ENCODE data around the gene KLHL6.

KLHL6 gene

DNA sequence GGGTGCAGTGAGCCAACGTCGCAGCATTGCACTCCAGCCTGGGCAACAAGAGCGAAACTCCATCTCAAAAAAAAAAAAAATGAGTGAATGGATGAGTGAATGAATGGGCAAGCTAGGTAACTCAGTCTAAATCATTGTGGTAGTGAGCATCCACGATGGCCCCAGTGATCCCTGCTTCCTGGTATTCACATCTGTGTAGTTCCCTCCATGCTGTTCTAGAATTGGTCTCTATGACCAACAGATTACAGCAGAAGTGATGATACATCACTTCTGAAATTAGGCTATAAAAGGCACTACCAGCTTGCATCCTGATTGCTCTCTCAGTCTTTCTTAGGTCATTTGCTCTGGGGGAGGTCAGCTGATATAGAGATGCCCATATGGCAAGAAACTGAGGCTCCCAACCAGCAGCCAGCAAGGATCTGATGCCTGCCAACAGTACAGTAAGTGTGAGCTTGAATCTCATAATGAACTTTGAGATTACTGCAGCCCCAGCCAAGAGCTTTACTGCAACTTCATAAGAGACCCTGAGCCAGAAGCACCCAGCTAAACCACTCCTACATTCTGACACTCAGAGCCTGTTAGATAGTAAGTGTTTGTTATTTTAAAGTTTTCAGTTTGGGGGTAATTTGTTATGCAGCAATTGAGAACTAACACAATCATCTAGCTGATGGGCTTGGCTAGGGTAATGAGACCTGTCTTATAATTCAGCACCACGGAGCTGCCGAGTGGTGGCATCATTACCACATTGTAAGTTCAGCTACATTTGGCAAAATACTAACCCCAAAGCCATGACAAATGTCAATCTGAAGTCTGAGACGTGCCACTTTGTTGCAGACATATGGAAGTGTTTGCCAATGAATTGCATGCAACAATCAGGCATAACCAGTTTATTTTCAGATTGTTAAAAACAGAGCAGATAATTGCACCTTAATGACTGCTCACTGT lies 53.0 kb downstream of the KLHL6 start:
- no peak for DNase-seq (ENCODE audit: low read depth)

DNA sequence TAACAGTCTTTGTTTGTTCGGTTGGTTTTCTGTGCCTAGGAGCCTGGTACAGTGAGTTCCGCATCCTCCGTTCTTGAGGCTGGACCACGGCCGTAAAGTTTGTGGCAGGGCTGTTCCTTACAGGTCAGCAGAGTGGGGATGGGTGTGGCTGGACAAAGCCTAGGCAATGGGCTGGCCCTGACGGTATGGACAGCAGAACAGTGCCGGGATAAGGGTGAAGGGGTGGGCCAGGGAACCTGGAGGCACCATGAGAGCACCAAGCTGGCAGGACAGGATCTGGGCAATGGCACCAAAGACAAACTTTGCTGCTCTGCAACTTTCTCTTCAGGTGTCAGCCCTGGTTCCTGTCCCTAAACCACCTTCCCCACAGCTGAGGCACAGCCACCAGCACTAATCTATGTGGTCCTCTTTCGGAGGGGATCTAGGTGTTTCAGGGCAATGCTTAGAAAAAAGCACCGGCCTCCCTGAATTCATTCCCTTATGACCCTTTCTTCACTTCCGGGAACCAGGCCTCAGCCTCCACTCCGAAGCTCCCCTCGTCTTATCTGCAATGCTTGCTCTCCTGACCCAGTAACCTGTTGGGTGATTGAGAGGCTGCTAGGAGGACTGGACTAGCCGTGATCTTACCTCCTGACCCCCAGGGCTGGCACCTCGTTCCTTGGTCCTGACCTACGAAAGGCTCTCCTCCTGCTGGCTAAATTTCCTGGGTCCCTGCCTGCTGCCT lies 54.4 kb downstream of the KLHL6 start:
- DNase-seq (ENCODE audit: low read depth), result no peak

DNA sequence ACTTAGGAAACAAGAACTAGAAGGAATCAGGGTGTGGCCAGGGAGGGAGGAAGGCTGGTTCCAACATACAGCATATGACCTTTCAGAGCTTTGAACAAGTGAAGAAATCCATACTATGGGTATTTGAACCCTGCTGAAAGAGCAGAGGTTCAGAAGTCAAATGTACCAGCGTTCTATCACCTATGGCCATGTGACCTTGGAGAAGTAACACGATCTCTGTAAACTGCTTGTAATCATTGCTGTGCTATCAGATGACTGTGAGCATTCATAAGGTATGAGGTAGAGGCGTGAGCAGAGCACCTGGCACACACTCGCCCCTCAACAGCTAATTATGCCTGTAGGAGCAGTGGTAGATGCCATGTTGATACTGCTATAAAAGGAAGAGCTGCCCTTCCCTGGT lies 55.2 kb downstream of the KLHL6 start:
- DNase-seq (ENCODE audit: low read depth), result no peak

DNA sequence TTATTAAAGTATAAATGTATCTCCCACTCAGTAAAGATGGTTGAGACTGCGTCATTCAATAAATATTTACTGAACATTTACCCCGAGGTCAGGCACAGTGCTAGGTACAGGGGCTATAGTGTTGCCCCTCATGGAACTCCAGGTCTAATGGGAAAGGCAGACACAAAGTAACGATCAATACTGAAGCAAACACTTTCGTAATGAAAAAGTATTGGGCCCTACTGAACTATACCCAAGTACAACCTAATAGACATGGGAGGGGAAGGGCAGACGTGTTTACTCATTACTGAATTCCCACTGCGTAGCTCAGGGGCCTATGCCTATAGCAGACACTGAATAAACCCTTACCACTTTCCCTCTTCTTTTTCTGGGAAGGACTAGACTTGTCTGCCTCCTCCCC lies 56.9 kb downstream of the KLHL6 start:
- DNase-seq (ENCODE audit: low read depth), result no peak

DNA sequence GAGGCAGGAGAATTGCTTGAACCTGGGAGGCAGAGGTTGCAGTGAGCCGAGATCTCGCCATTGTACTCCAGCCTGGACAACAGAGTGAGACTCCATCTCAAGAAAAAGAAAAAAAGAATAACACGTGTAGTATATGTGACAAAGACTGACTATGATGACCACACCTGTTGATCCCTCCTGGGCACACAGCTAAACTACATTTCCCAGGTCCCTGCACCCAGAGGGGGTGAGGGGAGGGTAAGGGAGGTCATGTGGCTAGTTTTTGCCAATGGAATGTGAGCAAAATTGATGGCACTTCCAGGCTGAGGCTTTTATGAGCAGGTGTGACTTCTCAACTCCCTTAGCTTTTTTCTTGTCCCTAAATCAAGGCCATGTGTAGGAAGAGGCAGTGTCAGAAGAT lies 58.2 kb downstream of the KLHL6 start:
- no peak for DNase-seq (ENCODE audit: low read depth)

DNA sequence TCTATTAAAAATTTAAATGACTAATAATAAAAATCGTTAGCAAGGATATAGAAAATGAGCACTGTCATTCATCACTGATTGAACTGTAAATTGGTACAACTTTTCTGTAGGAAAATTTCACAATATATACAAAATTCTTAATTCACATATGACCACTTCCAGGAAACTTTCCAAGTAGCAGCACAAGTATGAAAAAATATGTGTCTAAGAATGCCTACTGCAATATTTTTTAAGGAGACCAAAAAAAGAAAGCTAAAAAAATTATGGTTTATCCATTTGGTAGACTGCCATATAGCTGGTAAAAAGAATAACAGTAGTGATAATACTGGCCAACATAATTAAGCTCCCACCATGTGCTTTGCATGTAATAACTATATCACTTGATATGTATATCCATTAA lies 59.2 kb downstream of the KLHL6 start:
- DNase-seq (ENCODE audit: low read depth), result no peak

DNA sequence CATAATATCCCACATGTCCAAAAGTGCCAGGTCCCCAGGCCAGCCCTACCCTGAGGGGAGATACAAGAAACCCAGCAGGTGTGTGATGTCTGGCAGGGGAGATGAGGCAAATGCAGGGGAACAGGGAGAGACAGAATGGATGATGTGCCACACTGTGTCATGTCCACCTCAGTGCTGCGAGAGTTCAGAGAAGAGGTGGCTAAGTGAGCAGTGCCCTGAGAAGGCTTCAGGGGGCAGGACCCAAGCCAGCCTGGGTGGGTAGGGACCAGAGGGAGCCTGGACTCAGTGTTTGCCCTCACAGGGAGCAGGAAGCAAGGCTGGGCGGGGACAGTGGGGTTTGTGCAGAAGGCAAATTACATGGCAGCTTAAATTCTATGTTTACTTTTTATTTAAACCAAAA lies 61.2 kb downstream of the KLHL6 start:
- no peak for DNase-seq (ENCODE audit: low read depth)

DNA sequence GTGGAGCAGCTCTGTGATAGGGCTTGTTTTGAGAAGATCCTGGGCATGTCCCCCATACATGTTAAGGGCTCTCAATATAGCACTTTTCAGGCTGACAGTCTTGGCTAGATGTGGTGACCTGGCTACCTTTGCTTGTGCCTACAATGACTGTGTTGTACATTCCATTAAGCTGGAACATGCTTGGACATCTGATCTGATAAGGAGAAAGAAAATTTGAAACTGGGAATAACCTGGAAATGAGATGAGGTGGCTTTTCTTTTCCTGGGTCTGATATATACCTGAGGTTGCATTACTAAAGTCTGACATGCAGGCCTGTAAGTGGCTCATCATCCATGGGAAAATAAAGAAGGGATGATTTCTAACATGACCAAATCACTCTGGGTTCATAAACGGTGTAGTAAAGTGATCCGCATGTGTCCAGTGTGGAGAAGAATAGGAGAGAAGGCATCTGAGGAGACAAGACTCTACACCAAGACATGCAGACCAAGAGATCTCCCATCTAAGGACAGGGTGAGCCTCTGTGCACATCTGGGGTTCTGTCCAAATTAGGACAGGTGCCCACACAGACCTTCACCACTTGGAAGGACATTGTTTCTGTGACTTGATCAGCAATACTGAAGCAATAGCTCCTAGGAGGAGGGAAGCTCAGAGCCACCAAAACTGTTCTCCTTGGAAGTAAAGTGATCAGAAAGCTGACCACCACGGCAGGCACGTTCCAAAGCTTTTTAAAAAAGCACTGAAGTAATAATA lies 62.0 kb downstream of the KLHL6 start:
- no peak for DNase-seq (ENCODE audit: low read depth)

DNA sequence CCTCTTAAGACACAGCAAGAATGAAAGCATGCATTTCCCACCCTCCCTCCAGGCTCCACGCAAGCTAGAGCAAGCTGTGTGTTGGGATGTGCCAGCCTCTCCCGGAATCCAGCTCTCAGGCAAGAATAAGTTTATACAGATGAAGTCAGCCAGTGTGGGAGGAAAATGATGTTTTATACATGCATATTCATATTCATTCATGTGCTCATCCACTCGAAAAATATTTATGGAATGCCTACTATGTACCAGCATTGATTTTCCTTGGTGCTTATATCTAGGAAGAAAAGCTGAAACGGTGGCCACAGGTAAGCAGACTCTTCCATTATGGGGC lies 62.7 kb downstream of the KLHL6 start:
- DNase-seq (ENCODE audit: low read depth), result no peak

DNA sequence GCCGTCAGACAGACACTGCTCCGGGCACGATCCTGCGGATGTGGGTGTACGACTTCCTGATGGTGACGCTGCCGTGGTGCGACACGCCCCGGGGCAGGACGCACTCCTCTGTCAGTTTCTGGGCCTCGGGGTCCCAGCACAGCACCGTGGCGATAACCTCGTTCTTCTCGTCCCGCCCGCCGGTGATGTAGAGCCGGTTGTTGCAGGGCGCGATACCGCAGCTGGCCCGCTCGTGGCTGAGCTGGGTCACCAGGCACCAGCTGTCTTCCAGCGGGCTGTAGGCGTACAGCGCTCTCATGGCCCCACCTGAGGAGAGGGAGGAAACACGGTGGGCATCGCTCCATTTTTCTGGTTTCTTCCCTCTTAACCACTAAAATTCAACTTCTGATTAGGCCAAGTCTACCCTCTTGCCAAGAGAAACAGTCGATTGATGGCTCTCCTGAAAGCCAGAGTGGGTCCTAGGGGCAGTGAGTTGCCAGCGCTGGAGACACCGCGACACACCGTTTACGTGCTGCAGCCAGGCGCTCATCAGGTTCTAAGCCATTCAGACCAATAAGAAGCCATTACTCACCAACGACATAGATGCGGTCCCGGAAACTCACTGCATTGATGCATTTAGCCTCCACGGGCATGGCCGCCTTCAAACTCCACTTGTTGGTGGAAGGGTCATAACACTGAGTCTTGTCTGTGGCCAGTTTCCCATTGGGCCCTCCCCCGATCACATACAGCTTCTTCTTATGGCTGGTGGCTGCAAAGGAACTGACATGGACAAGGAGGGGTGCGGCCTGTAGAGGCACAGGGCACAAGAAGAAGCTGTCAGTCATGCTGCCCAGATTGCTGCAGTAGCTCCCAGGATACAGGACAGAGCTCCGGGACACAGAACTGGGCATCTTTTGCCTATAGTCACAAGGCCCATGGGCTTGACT lies 63.3 kb downstream of the KLHL6 start:
- DNase-seq (ENCODE audit: low read depth), result no peak

DNA sequence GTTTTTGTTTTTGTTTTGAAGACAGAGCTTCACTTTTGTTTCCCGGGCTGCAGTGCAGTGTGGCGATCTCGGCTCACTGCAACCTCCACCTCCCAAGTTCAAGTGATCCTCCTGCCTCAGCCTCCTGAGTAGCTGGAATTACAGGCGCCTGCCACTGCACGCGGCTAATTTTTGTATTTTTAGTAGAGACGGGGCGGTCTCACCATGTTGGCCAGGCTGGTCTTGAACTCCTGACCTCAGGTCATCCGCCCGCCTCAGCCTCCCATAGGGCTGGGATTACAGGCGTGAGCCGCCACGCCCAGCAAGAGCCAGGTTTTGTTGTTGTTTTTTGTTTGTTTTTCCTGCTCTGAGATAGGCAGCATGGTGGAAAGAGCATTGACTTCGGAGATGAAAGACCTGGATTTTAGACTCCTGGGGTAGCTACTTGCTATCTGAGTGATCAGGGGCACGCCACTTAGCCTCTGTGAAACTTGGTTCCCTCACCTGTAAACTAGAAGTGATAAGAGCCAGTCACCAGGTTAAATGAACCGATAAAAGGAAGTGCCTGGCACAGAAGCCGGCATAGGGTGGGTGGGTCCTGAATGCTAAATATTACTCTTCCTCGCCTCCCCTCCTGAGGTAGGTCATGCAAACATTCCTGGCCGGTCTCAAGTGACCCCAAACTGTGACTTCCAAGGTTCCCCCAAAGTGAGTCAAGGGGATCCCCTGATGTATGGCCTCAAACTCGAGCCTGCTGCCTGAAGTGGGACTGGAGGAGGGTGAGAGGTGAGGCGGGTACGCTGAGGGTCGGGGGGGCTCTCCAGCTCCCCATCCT lies 64.2 kb downstream of the KLHL6 start:
- no peak for DNase-seq (ENCODE audit: low read depth)

DNA sequence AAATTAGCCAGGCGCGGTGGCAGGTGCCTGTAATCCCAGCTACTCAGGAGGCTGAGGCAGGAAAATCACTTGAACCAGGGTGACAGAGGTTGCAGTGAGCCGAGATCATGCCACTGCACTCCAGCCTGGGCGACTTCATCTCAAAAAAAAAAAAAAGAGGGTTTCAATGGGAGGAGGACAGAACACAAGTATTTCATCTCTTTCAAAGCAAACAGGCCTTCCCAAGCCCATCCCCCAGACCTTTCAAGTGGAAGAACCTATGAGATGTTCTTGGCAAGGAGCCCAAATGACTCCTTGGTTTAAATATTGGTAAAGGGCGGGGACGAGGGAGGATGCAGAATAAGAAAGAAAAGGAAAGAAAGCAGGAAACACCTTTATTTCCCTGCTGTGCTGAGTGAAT lies 64.9 kb downstream of the KLHL6 start:
- DNase-seq (ENCODE audit: low read depth), result no peak

DNA sequence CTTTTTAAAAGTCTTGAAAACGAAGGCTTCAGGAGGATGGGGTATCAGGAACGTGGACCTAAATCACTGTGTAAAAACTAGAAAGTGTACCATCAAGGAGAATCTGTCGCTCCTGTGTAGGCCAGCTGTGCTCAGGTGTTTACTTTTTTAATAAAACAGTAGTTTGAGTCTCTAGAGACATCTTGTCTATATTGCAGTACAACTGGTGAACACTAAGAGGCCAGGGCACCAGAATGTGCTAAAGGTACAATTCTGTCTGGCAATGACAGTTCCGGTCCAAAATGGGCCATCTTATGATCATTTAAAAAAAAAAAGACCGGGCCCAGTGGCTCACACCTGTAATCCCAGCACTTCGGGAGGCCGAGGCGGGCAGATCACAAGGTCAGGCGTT lies 65.3 kb downstream of the KLHL6 start:
- DNase-seq (ENCODE audit: low read depth), result no peak

DNA sequence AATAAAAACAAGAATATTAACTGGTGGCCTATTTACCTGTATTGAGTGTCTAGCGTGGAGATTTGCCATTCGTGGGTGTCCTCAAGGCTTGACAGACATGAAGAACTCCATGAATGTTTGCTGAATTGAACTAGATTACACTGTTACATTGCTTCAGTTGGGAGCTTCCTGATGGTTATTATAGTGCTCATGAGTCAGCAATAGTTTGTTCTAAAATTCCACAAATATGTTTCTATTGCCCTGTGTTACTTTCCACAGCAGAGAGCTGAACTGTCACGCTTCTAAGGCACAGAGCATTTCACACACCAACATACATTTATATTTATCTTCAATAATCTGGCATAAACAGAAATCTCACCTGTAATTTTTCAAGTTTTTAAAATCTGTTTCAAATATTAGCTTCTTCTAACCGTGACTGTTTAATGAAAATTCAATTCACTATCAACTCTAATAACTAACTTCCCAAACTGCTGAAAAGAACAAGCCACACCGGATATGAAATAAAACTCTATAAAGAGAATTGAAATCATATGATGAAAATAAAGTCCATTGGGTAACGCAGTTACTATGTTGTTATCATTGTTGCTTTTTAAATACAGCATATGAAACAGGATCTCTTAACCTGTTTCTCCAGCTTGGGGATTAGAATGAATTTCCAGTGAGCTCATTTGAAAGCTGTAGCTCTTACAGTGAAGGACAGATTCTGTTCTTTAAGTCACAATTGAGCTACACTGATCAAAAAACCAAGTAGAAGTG lies 65.9 kb downstream of the KLHL6 start:
- DNase-seq (ENCODE audit: low read depth), result no peak

DNA sequence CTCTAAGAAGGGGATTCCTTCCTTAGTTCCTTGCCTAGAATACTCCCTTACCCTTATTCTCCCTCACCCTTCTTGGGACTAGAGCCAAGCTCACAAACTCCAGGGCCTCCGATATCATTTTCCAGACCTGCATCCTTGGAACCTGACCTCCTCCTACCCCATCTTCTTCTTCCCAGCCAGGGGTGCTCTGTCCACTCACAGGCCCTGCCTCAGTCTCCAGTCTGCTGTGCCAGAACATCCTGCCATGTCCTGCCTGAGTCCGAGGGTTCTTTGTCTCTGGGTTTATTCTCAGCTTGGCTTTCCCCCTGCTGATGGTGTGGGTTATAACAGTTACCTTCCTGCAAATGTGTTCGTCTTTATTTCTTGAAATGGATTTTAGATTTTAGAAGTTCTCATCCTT lies 67.2 kb downstream of the KLHL6 start:
- DNase-seq (ENCODE audit: low read depth), result no peak

DNA sequence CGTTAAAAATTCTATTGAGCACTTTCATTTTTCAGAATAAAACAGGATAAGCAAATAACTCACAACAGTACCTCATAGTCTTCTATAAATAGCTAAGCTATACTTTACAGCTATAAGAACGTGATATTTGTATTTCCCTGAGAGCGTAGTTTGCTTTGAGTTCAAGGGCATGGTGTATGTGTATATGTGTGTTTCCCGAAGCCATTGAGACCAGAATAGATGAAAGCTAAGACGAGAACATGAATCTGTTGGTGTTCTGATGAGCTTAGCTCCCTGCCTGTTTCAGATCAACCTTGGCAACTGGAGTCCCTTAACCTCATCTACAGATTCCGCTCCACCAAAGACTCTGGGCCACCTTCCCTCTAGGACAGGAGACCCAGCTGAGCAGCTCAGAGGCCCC lies 67.6 kb downstream of the KLHL6 start:
- DNase-seq (ENCODE audit: low read depth), result no peak

DNA sequence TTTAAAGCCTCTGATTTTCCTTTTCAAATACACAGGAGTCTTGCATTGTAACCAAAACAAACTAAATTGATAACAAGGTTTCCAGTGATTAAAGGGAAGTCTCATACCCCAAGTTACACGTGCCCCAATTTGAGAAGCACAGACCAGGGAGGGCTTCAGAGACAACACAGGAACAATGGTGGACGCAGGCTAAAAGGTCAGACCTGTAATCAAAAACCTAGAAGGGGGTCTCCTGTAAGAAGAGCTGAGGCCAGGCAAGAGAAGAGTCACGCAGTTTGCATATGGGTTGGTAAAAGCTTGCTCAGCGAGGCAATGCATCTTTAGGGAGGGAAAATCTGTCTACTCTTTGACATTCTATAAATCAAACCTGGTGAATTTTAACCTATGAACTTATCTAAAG lies 68.5 kb downstream of the KLHL6 start:
- DNase-seq (ENCODE audit: low read depth), result no peak

DNA sequence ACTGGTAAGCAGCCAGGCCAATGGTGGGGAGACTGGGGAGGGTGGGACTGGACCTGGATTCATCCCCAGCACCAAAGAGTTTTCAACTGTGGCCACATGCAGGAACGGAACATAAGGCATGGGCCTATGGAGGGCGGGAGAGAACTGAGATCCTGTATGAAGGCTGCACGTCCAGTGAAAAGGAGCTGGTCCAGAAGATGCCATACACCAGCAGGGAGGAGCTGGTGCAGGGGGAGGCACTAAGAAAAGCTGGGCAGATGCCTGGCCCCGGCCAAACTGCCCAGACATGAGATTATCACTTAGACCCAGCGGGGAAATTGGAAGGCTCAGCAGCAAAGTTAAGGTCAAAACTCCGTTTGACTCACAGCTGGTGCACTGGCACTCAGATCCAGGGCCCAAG lies 69.0 kb downstream of the KLHL6 start:
- no peak for DNase-seq (ENCODE audit: low read depth)

DNA sequence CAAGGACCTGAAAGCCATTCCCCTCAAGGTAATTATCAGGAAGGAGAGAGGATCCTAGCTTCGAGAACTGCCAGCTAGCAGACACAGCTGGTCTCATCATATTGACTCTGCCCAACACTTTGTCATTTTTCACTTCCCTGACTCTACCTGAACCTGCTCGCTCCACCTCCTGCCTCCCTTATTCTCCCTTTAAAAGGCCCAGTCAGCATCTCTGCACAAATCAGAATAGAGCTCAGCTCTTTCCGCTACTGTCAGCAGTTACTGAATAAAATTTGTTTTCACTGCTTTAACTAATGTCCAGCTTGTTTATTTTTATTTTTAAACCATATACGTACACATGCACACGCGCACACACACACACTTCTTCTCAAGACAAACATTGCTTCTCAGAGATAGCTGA lies 69.9 kb downstream of the KLHL6 start:
- DNase-seq (ENCODE audit: low read depth), result no peak

DNA sequence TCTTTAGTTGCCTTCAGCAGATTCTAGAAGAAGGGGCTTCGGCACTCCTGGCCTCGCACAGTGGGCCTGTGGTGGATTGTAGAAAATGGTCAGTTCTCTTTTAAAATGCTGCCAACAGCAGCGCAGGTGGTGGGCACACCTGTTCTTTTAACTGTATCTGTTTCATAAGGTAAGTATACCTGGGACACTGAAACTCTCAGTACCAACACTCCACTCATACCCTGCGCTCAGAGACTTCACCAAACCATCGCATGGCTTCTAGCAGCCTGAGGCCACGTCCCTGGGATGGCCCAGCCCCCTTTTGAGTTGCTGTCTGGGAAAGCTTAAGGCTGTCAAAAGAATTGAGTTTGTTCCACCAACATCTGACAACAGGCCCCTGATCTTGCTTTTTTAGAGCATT lies 70.4 kb downstream of the KLHL6 start:
- DNase-seq (ENCODE audit: low read depth), result no peak

Data from HS-5 (cell line).